NCI-H1092 (cell line): ENCODE data around the gene TMEM38A.

Experiments used
- DNase-seq: peaks from one replicate; lab custom pipeline; 2025; lab: John Stamatoyannopoulos, UW

TMEM38A gene

GRCh38 chr19:16660763-16661479 is at the start of gene TMEM38A:
Gene TMEM38A, plus strand, starts transcription at chr19:16661139. Its CDS starts 79 bp downstream, at chr19:16661218.
- no peak for DNase-seq

- DNase-seq: no peak
These were observed 48.3 kb upstream of the TMEM38A start for GRCh38 chr19:16612636-16613035.

GRCh38 chr19:16613841-16614240 is 47.1 kb upstream of the TMEM38A start:
- no peak for DNase-seq

GRCh38 chr19:16614941-16615340 is 46.0 kb upstream of the TMEM38A start:
- no peak for DNase-seq

- DNase-seq: no peak
These were observed 45.1 kb upstream of the TMEM38A start for GRCh38 chr19:16615808-16616207.

- DNase-seq: no peak
These were observed 42.7 kb upstream of the TMEM38A start for GRCh38 chr19:16618248-16618647.

- no peak for DNase-seq
These were observed 41.5 kb upstream of the TMEM38A start for GRCh38 chr19:16619457-16619856.

- no peak for DNase-seq
These were observed 40.9 kb upstream of the TMEM38A start for GRCh38 chr19:16620018-16620417.

- no peak for DNase-seq
These were observed 40.4 kb upstream of the TMEM38A start for GRCh38 chr19:16620584-16620983.

- DNase-seq: no peak
These were observed 39.7 kb upstream of the TMEM38A start for GRCh38 chr19:16621165-16621800.

- DNase-seq: no peak
These were observed 37.9 kb upstream of the TMEM38A start for GRCh38 chr19:16623066-16623465.

- no peak for DNase-seq
These were observed 37.4 kb upstream of the TMEM38A start for GRCh38 chr19:16623576-16623975.

- DNase-seq: no peak
These were observed 36.7 kb upstream of the TMEM38A start for GRCh38 chr19:16624236-16624635.

GRCh38 chr19:16625163-16625958 is 35.6 kb upstream of the TMEM38A start:
- DNase-seq: no peak

- no peak for DNase-seq
These were observed 34.1 kb upstream of the TMEM38A start for GRCh38 chr19:16626796-16627192.

- no peak for DNase-seq
These were observed 33.6 kb upstream of the TMEM38A start for GRCh38 chr19:16627193-16627927.

GRCh38 chr19:16627928-16628182 is 33.1 kb upstream of the TMEM38A start:
- DNase-seq: no peak

- peak; percentile 94 for DNase-seq
These were observed 32.6 kb upstream of the TMEM38A start, which contains the start of gene MED26 for GRCh38 chr19:16628183-16628983. Gene MED26, minus strand, starts transcription at chr19:16628204. Its CDS starts 261 bp downstream, at chr19:16627943.

GRCh38 chr19:16628984-16629691 is 31.8 kb upstream of the TMEM38A start:
- DNase-seq: peak; percentile 33

- DNase-seq: no peak
These were observed 29.5 kb upstream of the TMEM38A start for GRCh38 chr19:16631465-16631864.

GRCh38 chr19:16637535-16637934 is 23.4 kb upstream of the TMEM38A start:
- DNase-seq: no peak
